ENCODE data around the gene SNX10.

SNX10 gene

GRCh38 chr7:26379711-26380110 is 88.0 kb downstream of the SNX10 start:
- DNase-seq, result no peak
- TF ChIP-seq EZH2phosphoT487 (IDR thresholded peaks at IDR 0.05; ENCODE audit: low read length), result no peak
- no peak for TF ChIP-seq EZH2 (optimal IDR thresholded peaks at IDR 0.05; ENCODE audit: low read depth, low read length)
- no peak for TF ChIP-seq CTCF (IDR thresholded peaks at IDR 0.05; ENCODE audit: low read length)

GRCh38 chr7:26381476-26382353 is 90.1 kb downstream of the SNX10 start:
- TF ChIP-seq EZH2 (optimal IDR thresholded peaks at IDR 0.05; ENCODE audit: low read depth, low read length) (no peak), CTCF (IDR thresholded peaks at IDR 0.05; ENCODE audit: low read length) (no peak), EZH2phosphoT487 (IDR thresholded peaks at IDR 0.05; ENCODE audit: low read length) (no peak)
- H3F3A ChIP-seq (ENCODE audit: insufficient read depth, low read length), result no peaks in the 10 kb centered on the region
- H3K27ac ChIP-seq (ENCODE audit: low read length), result no peak overlapping the region
- no peaks in the 10 kb centered on the region for H3K9me2 ChIP-seq (replicated peaks; ENCODE audit: insufficient read depth, low read length)
- H3K4me2 ChIP-seq (ENCODE audit: low read depth, low read length), result no peak overlapping the region
- no peaks in the 10 kb centered on the region for H3K36me3 ChIP-seq (replicated peaks; ENCODE audit: insufficient read depth, low read length)
- H3K79me2 ChIP-seq (ENCODE audit: low read length), result no peaks in the 10 kb centered on the region
- no peaks in the 10 kb centered on the region for H4K20me1 ChIP-seq (ENCODE audit: insufficient read depth, low read length)
- no peaks in the 10 kb centered on the region for H3K9me3 ChIP-seq (replicated peaks; ENCODE audit: insufficient read depth, low read length)
- no peaks in the 10 kb centered on the region for H3K4me1 ChIP-seq (ENCODE audit: low read length)
- H3K4me3 ChIP-seq (ENCODE audit: low read length), result no peak overlapping the region
- DNase-seq, result no peak
- peaks cover 89% of the 10 kb centered on the region for H3K27me3 ChIP-seq (replicated peaks; ENCODE audit: insufficient read depth, low read length)
- H3K9ac ChIP-seq (ENCODE audit: low read length), result no peak overlapping the region
- H2AFZ ChIP-seq (ENCODE audit: low read length), result no peak overlapping the region

More at GRCh38 chr7:26379711-26380110, 88.0 kb downstream of the SNX10 start:
- Histone ChIP-seq H3K4me1 (ENCODE audit: low read length) (no peaks in the 10 kb centered on the region), H3K9me2 (replicated peaks; ENCODE audit: insufficient read depth, low read length) (no peaks in the 10 kb centered on the region), H2AFZ (ENCODE audit: low read length) (no peak overlapping the region), H4K20me1 (ENCODE audit: insufficient read depth, low read length) (no peaks in the 10 kb centered on the region), H3K9me3 (replicated peaks; ENCODE audit: insufficient read depth, low read length) (no peaks in the 10 kb centered on the region), H3K27me3 (replicated peaks; ENCODE audit: insufficient read depth, low read length) (peaks cover 86% of the 10 kb centered on the region), H3F3A (ENCODE audit: insufficient read depth, low read length) (no peaks in the 10 kb centered on the region), H3K4me3 (ENCODE audit: low read length) (no peak overlapping the region), H3K36me3 (replicated peaks; ENCODE audit: insufficient read depth, low read length) (no peaks in the 10 kb centered on the region), H3K79me2 (ENCODE audit: low read length) (no peaks in the 10 kb centered on the region), H3K27ac (ENCODE audit: low read length) (no peak overlapping the region), H3K4me2 (ENCODE audit: low read depth, low read length) (no peak overlapping the region), H3K9ac (ENCODE audit: low read length) (no peak overlapping the region)

GRCh38 chr7:26385240-26385639 is 93.6 kb downstream of the SNX10 start:
- Histone ChIP-seq H3K27ac (ENCODE audit: low read length) (no peak overlapping the region), H4K20me1 (ENCODE audit: insufficient read depth, low read length) (no peaks in the 10 kb centered on the region), H3K36me3 (replicated peaks; ENCODE audit: insufficient read depth, low read length) (no peaks in the 10 kb centered on the region), H3K9ac (ENCODE audit: low read length) (no peak overlapping the region), H3K4me2 (ENCODE audit: low read depth, low read length) (no peak overlapping the region), H3K4me3 (ENCODE audit: low read length) (no peak overlapping the region), H3K4me1 (ENCODE audit: low read length) (peaks cover 5% of the 10 kb centered on the region; the same call in 1 of the 2 replicates), H3K9me3 (replicated peaks; ENCODE audit: insufficient read depth, low read length) (no peaks in the 10 kb centered on the region), H3K9me2 (replicated peaks; ENCODE audit: insufficient read depth, low read length) (no peaks in the 10 kb centered on the region), H3F3A (ENCODE audit: insufficient read depth, low read length) (no peaks in the 10 kb centered on the region; the same call in 1 of the 2 replicates), H3K27me3 (replicated peaks; ENCODE audit: insufficient read depth, low read length) (peaks cover 97% of the 10 kb centered on the region), H2AFZ (ENCODE audit: low read length) (no peak overlapping the region), H3K79me2 (ENCODE audit: low read length) (no peaks in the 10 kb centered on the region)
- no peak for TF ChIP-seq EZH2 (optimal IDR thresholded peaks at IDR 0.05; ENCODE audit: low read depth, low read length)
- no peak for TF ChIP-seq EZH2phosphoT487 (IDR thresholded peaks at IDR 0.05; ENCODE audit: low read length)
- TF ChIP-seq CTCF (IDR thresholded peaks at IDR 0.05; ENCODE audit: low read length), result no peak
- DNase-seq, result no peak
